Thoracic aorta (tissue), 2 donors: ENCODE measurements around the gene IWS1. TPM values are rescaled to one million over a fixed set of nuclear protein-coding genes. Genes with fewer than 3 reads are reported as not detected.

ENCODE experiments used
- ATAC-seq: fragments of 150-250 bp; one replicate; pipeline ENCODE4 v1.8.0; 2017; ENCODE audit warnings: low read depth; ENCODE audit not compliant: insufficient number of reproducible peaks, low FRiP score
- DNase-seq: peaks from one replicate; pipeline ENCODE4 v3.0.0-alpha.2; 2020; ENCODE audit warnings: low spot score
- H3K27ac ChIP-seq, 2 donors: fragments of 200-600 bp; sonication (generic); 1 replicate in 1 of 2; 2 replicates in 1 of 2; pipeline ENCODE4 v1.5.1; 2016; ENCODE audit warnings: mild to moderate bottlenecking in 2 of 2, moderate library complexity in 2 of 2
- H3K27me3 ChIP-seq: fragments of 200-600 bp; sonication (generic); replicated peaks from 2 replicates; pipeline ENCODE4 v1.6.0; 2016; ENCODE audit warnings: mild to moderate bottlenecking; ENCODE audit not compliant: insufficient read depth
- H3K36me3 ChIP-seq: fragments of 200-600 bp; sonication (generic); one replicate; pipeline ENCODE4 v1.5.1; 2016
- H3K4me1 ChIP-seq, 2 donors: fragments of 200-600 bp; sonication (generic); 1 replicate in 1 of 2; 2 replicates in 1 of 2; pipeline versions ENCODE4 v1.5.1 to v1.6.0; 2016; ENCODE audit warnings: low read depth in 2 of 2, mild to moderate bottlenecking in 1 of 2; ENCODE audit not compliant: control insufficient read depth in 1 of 2
- H3K4me3 ChIP-seq: fragments of 200-600 bp; sonication (generic); 2 replicates; pipeline ENCODE4 v1.5.1; 2016; ENCODE audit warnings: mild to moderate bottlenecking
- H3K9me3 ChIP-seq: fragments of 200-600 bp; sonication (generic); 2 replicates; pipeline ENCODE4 v1.5.1; 2016
- total RNA-seq, 2 donors: library from RNA; depleted of rRNA; stranded (reverse); fragments of >200 nt; gene quantifications; one replicate each; pipeline versions ENCODE4 v1.1.0 to v1.2.3, GENCODE V29; 2016
- TF ChIP-seq, protein P1 (sequence below): fragments of 200-600 bp; sonication (generic); IDR thresholded peaks from one replicate; pipeline ENCODE4 v1.5.1; 2019; ENCODE audit warnings: antibody characterized with exemption

Gene IWS1
- 10 to 100 TPM; 43.2 to 54.0 TPM for total RNA-seq

DNA sequence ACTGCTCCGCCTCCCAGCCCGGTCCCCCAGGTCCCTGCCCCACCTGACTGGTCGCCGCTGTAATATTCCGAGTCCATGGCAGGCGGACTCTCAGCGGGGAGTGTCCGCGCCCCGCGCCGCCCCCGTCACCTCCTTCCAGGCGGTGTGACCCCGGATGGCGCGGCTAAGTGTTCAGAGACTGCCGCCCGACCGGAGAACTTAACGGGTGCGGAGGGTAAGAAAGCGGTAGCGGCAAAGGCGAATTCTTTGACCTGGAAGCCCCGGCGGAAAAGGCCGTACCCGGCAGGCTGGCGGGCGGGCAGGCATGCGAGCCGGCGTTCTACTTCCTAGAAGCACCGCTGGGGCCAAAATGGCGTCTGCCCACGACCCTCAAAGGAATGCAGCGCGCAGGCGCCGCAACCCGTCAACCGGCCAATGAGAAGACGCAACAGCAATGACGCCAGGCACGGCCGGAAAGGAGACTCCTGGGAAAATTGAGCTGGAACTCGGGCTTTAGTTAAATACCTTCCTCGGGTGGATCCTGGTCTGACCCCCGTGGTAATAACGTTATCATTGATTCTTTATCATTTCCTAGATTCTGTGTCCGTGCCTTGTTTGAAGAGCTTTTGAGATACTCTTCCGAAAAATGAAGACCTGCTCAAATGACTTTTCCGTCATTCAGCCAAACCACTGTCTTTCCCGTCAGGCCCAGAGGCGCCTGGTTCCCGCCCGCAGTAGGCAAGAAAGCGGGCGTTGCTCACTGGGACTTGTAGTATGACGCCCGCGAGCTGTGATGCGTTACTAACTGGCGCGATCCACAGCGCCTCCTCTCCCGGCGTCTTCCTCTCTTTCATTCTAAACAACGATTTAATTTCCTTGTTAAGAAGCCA lies at the start of gene IWS1:
TSS of gene IWS1 (minus strand) at position 358 of the 869 bp plus-strand sequence. CDS start at position 77, 281 bp downstream.
- no peaks in the 10 kb centered on the region for H3K27me3 ChIP-seq
- H3K27ac ChIP-seq: peak within 1 kb of the TSS; percentile 83 to 95
- no peaks in the 10 kb centered on the region for H3K36me3 ChIP-seq
- no peaks in the 10 kb centered on the region for H3K9me3 ChIP-seq
- H3K4me3 ChIP-seq: peak within 1 kb of the TSS; percentile 95
- ATAC-seq (peak; percentile 95), DNase-seq (peak; percentile 88)
- TF ChIP-seq, protein P1, sequence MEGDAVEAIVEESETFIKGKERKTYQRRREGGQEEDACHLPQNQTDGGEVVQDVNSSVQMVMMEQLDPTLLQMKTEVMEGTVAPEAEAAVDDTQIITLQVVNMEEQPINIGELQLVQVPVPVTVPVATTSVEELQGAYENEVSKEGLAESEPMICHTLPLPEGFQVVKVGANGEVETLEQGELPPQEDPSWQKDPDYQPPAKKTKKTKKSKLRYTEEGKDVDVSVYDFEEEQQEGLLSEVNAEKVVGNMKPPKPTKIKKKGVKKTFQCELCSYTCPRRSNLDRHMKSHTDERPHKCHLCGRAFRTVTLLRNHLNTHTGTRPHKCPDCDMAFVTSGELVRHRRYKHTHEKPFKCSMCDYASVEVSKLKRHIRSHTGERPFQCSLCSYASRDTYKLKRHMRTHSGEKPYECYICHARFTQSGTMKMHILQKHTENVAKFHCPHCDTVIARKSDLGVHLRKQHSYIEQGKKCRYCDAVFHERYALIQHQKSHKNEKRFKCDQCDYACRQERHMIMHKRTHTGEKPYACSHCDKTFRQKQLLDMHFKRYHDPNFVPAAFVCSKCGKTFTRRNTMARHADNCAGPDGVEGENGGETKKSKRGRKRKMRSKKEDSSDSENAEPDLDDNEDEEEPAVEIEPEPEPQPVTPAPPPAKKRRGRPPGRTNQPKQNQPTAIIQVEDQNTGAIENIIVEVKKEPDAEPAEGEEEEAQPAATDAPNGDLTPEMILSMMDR: peak; percentile 57
- peaks cover 7 to 22% of the 10 kb centered on the region in 2 donors for H3K4me1 ChIP-seq

DNA sequence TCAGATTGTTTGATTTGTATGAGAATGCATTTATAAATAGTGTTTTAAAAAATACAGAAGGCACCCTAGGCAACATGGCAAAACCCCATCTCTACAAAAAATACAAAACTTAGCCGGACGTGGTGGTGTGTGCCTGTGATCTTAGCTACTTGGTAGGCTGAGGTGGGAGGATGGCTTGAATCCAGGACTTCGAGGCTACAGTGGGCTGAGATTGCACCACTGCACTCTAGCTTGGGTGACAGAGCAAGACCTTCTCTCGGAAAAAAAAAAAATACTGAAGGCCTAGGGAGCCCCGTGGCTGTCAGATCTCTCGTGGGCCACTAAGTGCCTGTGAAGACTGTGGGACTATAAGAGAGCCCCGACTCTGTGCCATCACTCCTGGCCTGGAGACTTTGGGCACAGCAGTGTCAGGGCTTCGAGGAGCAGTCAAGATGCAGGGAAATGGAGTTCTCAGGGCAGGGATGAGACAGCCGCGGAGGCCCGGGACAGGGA lies 49.7 kb upstream of the IWS1 start:
- Histone ChIP-seq H3K4me3 (peak overlapping the region; percentile 43), H3K27me3 (no peaks in the 10 kb centered on the region), H3K9me3 (no peaks in the 10 kb centered on the region), H3K36me3 (no peaks in the 10 kb centered on the region), H3K4me1 (peaks cover 10 to 23% of the 10 kb centered on the region in 2 donors), H3K27ac (peak overlapping the region; percentile 52 to 70)
- TF ChIP-seq, protein P1: no peak
- DNase-seq (no peak), ATAC-seq (peak; percentile 13)

DNA sequence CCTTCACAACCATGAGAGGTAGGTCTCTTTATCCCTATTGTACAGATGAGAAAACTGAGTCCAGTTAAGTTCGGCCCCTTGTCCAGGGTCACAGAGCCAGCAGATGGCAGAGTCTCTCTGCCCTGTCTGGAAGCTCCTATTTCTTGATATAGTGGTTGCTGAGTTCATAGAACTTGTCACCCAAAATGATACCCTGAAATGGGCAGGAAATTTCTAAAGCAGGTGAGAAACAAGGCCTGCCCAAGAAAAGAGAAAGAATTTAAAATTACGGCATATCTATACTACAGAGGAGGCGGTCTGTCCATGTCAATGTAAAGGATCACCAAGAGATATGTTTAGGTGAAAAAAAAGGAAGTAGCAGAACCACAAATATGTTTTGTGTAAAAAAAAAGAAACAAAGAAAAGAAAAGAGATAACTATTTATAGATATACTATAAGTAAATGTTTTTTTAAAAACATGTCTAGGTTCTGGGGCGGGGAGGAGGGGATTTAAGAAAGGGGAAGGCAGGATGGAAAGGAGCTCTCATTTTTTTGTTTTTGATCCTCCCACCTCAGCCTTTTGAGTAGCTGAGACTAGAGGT lies 49.0 kb upstream of the IWS1 start:
- Histone ChIP-seq H3K36me3 (no peaks in the 10 kb centered on the region), H3K27me3 (no peaks in the 10 kb centered on the region), H3K4me3 (no peak overlapping the region), H3K9me3 (no peaks in the 10 kb centered on the region), H3K4me1 (peaks cover 15 to 30% of the 10 kb centered on the region in 2 donors), H3K27ac (peak overlapping the region in 1 of 2 donors; percentile 70)
- TF ChIP-seq, protein P1: no peak
- no peak for ATAC-seq
- DNase-seq: no peak

DNA sequence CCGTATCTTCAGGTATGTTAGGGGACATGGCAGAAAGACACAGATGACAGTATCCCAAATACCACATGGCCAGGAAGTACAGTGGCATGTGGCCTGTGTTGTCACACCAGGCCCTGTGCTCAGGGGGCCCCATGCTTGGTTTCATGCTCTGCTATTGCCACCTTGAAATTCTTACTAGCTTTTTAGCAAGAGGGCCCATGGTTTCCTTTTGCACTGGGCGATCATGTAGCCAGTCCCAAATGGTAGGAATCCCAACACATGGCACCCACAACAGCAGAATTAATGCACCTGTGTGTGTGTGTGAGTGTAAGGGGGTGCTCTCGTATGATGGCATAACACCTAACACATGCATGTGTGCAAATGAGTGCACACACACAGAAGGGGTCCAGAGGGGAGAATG lies 48.4 kb upstream of the IWS1 start:
- no peak overlapping the region for H3K27ac ChIP-seq
- no peak for DNase-seq

More for the DNA sequence above, 48.4 kb upstream of the IWS1 start:
- Histone ChIP-seq H3K36me3 (no peaks in the 10 kb centered on the region), H3K4me1 (peaks cover 21 to 36% of the 10 kb centered on the region in 2 donors), H3K4me3 (no peak overlapping the region), H3K9me3 (no peaks in the 10 kb centered on the region), H3K27me3 (no peaks in the 10 kb centered on the region)
- no peak for ATAC-seq
- TF ChIP-seq, protein P1: no peak
